ENCODE data around the gene SPC25.
A peak's percentile ranks its signal among the peaks of the same experiment; 100 is the strongest.
"Not testable (repeated sequence)": the region's sequence is repeated elsewhere in the genome, so short reads cannot be mapped to it uniquely, and the experiment has no call there.

Gene SPC25, protein sequence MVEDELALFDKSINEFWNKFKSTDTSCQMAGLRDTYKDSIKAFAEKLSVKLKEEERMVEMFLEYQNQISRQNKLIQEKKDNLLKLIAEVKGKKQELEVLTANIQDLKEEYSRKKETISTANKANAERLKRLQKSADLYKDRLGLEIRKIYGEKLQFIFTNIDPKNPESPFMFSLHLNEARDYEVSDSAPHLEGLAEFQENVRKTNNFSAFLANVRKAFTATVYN

DNA sequence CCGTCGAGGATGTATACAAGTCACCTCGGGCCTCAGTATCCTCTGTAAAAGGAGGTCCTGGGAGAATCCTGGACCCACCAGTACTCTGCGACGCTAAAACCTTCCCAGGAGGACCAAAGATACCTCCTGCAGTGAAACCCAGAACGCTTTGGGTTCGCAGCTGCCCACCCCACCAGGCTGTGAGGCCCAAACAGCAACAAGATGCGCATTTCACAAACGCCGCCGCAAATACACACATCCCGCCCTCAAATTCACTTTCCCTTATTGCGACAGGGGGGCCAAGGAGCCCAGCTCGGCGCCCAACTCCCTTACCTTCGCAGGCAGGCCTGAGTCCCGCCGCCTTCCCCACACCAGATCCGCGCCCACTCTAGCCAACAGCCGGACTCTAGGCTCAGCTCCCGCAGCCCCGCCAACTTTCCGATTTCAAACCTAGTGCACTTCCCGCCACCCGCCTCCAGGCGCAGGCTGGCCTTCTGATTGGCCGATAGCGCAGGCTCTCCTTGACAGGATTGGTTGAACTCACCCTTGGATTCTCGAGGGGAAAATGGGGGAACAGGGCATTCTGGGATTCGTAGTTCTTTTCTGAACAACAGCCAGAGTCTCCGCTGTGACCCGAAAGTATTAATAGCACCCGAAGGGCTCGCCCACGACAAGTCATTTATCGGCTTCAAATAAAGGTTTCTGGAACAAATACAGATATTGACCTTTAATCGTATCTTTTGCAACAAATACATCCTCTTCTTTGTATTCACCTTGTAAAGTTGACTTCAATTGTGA, at the start of gene SPC25:
Gene SPC25 (minus strand): TSS at position 425 of the 777 bp plus-strand sequence. CDS start 911 bp downstream, outside the sequence.
- ATAC-seq = peak; percentile 97 to 99

DNA sequence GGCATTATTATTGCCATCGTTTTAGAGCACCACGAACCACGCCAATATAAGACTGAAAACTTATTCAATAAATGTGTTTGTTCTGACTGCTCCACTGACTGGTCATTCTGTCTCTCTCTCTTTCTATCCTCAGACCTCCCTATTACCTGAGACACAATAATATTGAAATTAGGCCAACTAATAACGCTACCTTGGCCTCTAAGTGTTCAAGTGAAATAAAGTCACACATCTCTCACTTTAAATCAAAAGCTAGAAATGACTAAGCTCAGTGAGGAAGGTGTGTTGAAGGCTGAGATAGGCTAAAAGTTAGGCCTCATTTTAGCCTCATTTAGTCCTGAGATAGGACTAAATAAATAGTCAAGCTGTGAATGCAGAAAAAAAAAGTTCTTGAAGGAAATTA, 49.7 kb upstream of the SPC25 start:
- peak; percentile 46 to 62 for ATAC-seq

DNA sequence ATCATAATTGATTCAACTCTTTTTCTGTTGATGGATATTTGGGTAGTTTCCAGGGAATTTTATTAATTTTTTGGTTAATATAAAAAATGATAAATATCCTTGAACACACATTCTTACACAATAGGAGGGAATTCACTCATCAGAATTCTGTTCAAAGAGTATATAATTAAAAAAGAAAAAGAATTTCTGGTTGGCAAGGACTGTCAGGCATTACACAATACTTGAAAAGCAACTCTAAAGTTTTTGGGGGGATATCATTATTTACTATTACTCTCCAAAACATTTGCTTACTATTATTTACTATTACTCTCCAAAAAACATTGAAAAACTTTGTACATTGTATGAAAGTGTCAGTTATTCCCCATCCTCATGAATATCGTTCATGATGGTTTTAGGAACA, 48.8 kb upstream of the SPC25 start:
- ATAC-seq = no peak

DNA sequence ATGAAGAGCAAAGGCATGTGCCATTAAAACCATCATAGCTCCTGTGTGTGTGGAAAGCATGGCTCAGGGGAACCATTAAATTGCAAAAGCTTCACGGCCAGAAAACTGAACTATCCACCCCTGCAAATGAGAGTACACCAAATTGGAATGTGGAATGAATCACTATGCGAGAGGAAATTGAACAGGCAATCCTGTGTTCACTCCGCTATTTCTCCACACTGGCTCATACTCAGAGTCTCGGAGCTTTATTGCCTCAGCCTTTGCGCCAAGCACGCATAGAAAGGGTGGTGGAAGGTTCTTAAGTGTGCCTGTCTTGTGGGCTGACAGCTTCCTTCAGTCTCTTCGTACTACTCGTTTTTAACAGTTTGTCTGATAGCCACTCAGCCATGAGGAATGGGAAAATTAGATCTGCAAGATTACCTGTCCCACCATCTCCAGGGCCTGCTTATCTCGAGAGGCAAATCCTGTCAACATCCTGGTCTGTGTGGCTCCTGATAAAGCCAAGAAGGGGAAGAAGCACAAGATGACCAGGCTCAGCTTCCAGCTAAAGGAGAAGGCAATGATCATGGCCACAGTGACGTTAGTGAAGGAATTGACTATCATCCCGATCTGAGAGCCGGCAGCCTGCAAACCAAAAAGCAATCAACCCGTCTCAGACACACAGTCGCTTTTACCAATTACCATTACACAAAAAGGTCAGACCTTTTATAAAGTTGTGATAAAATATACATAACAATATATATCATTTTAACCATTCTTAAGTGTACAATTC, 45.8 kb upstream of the SPC25 start:
- no peak for ATAC-seq

DNA sequence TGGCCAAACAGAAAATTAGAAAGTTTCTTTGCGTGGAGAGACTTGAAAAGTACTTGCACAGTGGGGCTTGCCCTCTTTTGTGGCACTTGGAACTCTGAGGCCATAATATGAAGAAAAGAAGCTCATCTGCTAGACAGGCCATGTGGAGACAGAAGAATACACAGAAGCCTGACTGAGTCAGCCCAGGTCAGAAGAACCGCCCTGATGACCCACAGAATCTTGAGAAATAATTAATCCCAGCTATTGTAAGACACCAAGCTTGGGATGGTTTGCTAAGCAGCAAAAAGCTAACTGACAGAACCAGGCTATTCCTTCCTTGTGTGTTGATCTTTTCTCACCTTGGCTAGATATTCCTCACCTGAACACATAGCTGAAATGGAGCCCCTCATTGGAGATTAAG, 44.6 kb upstream of the SPC25 start:
- no peak for ATAC-seq

GRCh38 chr2:168932174-168932573, 41.9 kb upstream of the SPC25 start:
- ATAC-seq = not testable (repeated sequence)

DNA sequence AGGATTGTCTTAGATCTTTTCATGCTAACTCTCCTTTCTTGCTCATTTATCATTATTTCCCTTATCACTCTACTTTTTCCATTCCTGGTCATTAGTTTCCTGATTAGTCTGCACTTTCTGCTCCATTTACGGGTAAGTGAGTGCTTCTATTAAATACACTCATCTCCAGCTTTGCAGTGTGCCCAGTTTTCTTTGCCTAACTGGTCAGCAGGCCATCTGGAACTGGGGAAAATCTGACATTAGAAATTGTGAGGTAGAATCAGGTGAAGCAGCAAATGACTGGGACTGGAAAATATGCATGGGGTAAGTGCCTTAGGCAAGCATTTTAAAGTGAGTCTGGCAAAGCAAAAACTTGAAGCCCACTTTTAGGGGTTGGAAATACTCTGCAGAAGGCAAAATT, 40.0 kb upstream of the SPC25 start:
- no peak for ATAC-seq

- no peak for ATAC-seq
Observed at GRCh38 chr2:168929031-168929430, 38.8 kb upstream of the SPC25 start.

GRCh38 chr2:168928113-168928831, 38.0 kb upstream of the SPC25 start:
- ATAC-seq = no peak

- ATAC-seq = no peak
Observed at GRCh38 chr2:168926621-168927386, 36.6 kb upstream of the SPC25 start.

GRCh38 chr2:168920504-168921157, 30.4 kb upstream of the SPC25 start:
- no peak for ATAC-seq

- ATAC-seq = no peak
Observed at GRCh38 chr2:168916331-168916675, 26.1 kb upstream of the SPC25 start.

DNA sequence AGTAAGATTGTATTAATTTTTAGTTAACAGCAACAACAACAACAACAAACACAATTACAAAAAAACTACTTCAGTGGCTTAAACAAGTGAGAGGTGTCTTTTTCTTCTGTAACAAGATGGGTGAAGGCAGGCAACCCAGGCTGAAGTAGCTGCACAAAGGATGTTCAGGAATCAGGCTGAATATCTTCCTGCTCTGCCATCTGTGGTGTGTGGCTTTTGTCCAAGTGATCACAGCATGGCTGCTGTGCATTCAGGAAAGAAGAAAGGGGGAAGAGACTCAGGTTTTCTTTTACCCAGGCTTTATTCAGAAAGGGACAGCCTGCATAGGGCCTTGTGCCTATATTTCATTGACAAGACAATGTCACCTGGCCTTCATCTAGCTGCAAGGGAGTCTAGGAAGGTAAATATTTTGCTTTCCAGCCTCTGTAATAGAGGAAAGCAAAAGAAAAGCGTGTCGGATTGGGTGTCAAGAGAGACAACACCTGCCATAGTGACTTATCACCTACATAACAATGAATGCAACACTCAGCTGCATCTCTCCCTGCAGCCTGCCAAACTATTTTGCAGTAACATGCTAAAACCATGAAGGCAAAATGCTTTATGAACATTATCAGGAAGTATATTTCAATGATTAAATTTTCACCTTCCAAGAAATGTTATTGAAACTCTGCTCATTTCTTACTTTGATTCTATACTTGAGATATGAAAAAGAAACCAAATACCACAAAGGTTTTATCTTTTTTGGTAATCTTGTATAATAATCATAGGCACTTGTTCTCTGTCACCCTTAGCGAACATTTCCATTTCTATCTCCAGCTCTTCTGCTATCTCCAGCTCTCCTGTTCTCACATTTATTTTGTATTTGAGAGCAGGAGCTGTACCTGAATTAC, 25.5 kb upstream of the SPC25 start:
- ATAC-seq = peak; percentile 45 to 46

GRCh38 chr2:168913495-168913894, 23.3 kb upstream of the SPC25 start:
- no peak for ATAC-seq

DNA sequence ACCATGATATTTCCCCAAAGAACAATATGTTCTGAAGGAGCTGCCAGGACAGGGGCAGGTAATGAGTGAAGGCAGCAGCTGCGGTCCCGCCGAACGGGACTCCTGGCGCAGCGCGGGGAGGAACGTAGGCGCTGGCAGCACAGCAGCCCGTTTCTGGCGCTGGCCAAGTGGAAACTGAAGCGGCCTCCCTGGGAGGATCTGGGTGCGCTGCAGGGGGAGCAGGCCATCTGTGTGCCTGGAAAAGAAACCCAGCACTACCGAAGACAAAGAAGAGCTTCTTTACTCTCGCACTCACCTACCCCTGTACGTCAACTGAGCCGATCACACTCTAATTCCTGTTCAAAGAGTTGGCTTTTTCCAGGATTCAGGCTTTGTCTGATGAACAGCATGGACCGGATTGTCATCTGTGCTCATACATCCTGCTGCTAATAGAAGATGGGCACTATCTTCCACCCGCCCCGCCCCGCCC, 22.7 kb upstream of the SPC25 start:
- no peak for ATAC-seq

- no peak for ATAC-seq
Observed at GRCh38 chr2:168912466-168912865, 22.2 kb upstream of the SPC25 start.

GRCh38 chr2:168910330-168910729, 20.1 kb upstream of the SPC25 start:
- ATAC-seq = no peak

- ATAC-seq = no peak
Observed at GRCh38 chr2:168907940-168908662, 17.9 kb upstream of the SPC25 start.

- no peak for ATAC-seq
Observed at GRCh38 chr2:168904358-168904757, 14.1 kb upstream of the SPC25 start.

GRCh38 chr2:168903888-168904287, 13.7 kb upstream of the SPC25 start:
- ATAC-seq = no peak

Data from activated CD4-positive, CD25-positive, alpha-beta regulatory T cell treated with anti-CD3 and anti-CD28 coated beads, Interleukin-2, amount 50 U/mL, for 24 hours (primary cell).